Right ventricle myocardium superior (tissue), 1 donor: ENCODE results near the gene TRIM5. TPM values are rescaled to one million over a fixed set of nuclear protein-coding genes. Genes with fewer than 3 reads are reported as not detected.
A peak's percentile ranks its signal among the peaks of the same experiment; 100 is the strongest.
"Not testable (repeated sequence)": the region's sequence is repeated elsewhere in the genome, so short reads cannot be mapped to it uniquely, and the experiment has no call there.

Experiments
- ATAC-seq: fragments of 200-7000 bp; cut with Tn5 transposase; one replicate; pipeline ENCODE4 v1.9.1; 2020; ENCODE audit warnings: mild to moderate bottlenecking; ENCODE audit not compliant: poor library complexity
- DNase-seq: peaks from one replicate; pipeline ENCODE4 v3.0.0-alpha.2; 2020
- intact Hi-C: fragments of 100-400 bp; cut with DNase I; formaldehyde crosslinking; loops from one replicate; pipeline ENCODE4 v1.11.2; 2022
- total RNA-seq: library from RNA; stranded (reverse); fragmentation: NEBNext Ultra II Directional; extraction: Animal tissue kit (Norgen Biotek cat#: 25700); gene quantifications from one replicate; pipeline ENCODE4 v1.2.1, GENCODE V29; 2021
- donor health status: DM: no; HTN: yes; CAD: no; lungs with severe emphysema.

Gene TRIM5
- total RNA-seq, 1 donor from 2014 or later, result 8.1 TPM

GRCh38 chr11:5690736-5691135 is 5.9 kb upstream of the TRIM5 start:
- intact Hi-C loops, result no loop called here
- peak; percentile 44 for ATAC-seq
- DNase-seq, result no peak

GRCh38 chr11:5690216-5690615 is 5.3 kb upstream of the TRIM5 start:
- intact Hi-C loops, result no loop called here
- DNase-seq (no peak), ATAC-seq (peak; percentile 86)

GRCh38 chr11:5689551-5689983 is 4.7 kb upstream of the TRIM5 start, which contains the start of gene TRIM22:
TRIM22 (plus strand) TSS chr11:5689790; CDS start chr11:5696233, 6,443 bp downstream.
- no peak for DNase-seq
- intact Hi-C loops, result no loop called here

GRCh38 chr11:5688482-5688881 is 3.6 kb upstream of the TRIM5 start:
- ATAC-seq, result no peak
- intact Hi-C loops, result no loop called here
- DNase-seq, result no peak

More at GRCh38 chr11:5689551-5689983, 4.7 kb upstream of the TRIM5 start, which contains the start of gene TRIM22:
- ATAC-seq, result peak; percentile 79

GRCh38 chr11:5686426-5686825 is 1.6 kb upstream of the TRIM5 start:
- DNase-seq, result no peak
- intact Hi-C loops, result no loop called here
- ATAC-seq, result no peak

GRCh38 chr11:5684036-5684645 is 733 bp downstream of the TRIM5 start:
- peak; percentile 14 for ATAC-seq
- DNase-seq, result no peak
- intact Hi-C loops, result no loop called here

GRCh38 chr11:5683620-5684019 is 1.3 kb downstream of the TRIM5 start:
- intact Hi-C loops, ATAC-seq: not testable (repeated sequence)

GRCh38 chr11:5682890-5683441 is 1.9 kb downstream of the TRIM5 start:
- ATAC-seq, intact Hi-C loops, DNase-seq: not testable (repeated sequence)

More at GRCh38 chr11:5683620-5684019, 1.3 kb downstream of the TRIM5 start:
- not testable (repeated sequence) for DNase-seq

- intact Hi-C loops, result no loop called here
- no peak for ATAC-seq
- DNase-seq, result no peak
These were observed 5.1 kb downstream of the TRIM5 start for GRCh38 chr11:5679811-5680210.

GRCh38 chr11:5674391-5674790 is 10.5 kb downstream of the TRIM5 start:
- DNase-seq, result no peak
- no peak for ATAC-seq
- intact Hi-C loops, result no loop called here

- DNase-seq (no peak), ATAC-seq (no peak)
- intact Hi-C loops, result no loop called here
These were observed 13.0 kb downstream of the TRIM5 start for GRCh38 chr11:5671831-5672230.

GRCh38 chr11:5666402-5666793 is 18.5 kb downstream of the TRIM5 start:
- intact Hi-C loops, result no loop called here
- DNase-seq (no peak), ATAC-seq (no peak)

- intact Hi-C loops, result no loop called here
- ATAC-seq, result no peak
These were observed 19.0 kb downstream of the TRIM5 start for GRCh38 chr11:5665746-5666401.

GRCh38 chr11:5665051-5665570 is 19.8 kb downstream of the TRIM5 start:
- DNase-seq (no peak), ATAC-seq (no peak)
- intact Hi-C loops, result no loop called here

More at GRCh38 chr11:5665746-5666401, 19.0 kb downstream of the TRIM5 start:
- no peak for DNase-seq

GRCh38 chr11:5663511-5663910 is 21.4 kb downstream of the TRIM5 start:
- no peak for DNase-seq
- intact Hi-C loops, result no loop called here

GRCh38 chr11:5658318-5658717 is 26.6 kb downstream of the TRIM5 start:
- intact Hi-C loops, result no loop called here
- DNase-seq, result no peak
- no peak for ATAC-seq

More at GRCh38 chr11:5663511-5663910, 21.4 kb downstream of the TRIM5 start:
- ATAC-seq, result no peak

GRCh38 chr11:5656956-5657355 is 27.9 kb downstream of the TRIM5 start:
- DNase-seq, intact Hi-C loops, ATAC-seq: not testable (repeated sequence)

GRCh38 chr11:5655474-5655873 is 29.4 kb downstream of the TRIM5 start:
- DNase-seq, result no peak
- no peak for ATAC-seq
- intact Hi-C loops, result no loop called here

- intact Hi-C loops, result no loop called here
- no peak for ATAC-seq
- DNase-seq, result no peak
These were observed 38.7 kb downstream of the TRIM5 start for GRCh38 chr11:5646139-5646538.

- ATAC-seq, result no peak
- intact Hi-C loops, result no loop called here
- no peak for DNase-seq
These were observed 41.3 kb downstream of the TRIM5 start for GRCh38 chr11:5643585-5643984.
